Neural cell (in vitro differentiated cells): ENCODE results near the gene HLA-A. TPM values are rescaled to one million over a fixed set of nuclear protein-coding genes. Genes with fewer than 3 reads are reported as not detected.
"Not testable (repeated sequence)": the region's sequence is repeated elsewhere in the genome, so short reads cannot be mapped to it uniquely, and the experiment has no call there.

Experiments
- H2AFZ ChIP-seq: fragments of 200-600, 300-800 bp; sonication (generic), shearing (Covaris generic); 2 replicates; pipeline ENCODE4 v1.6.0; 2014; ENCODE audit warnings: low read depth, mild to moderate bottlenecking, antibody characterized with exemption, low read length, moderate library complexity
- H3F3A ChIP-seq: fragments of 200-600 bp; shearing (Covaris generic); 2 replicates; pipeline ENCODE4 v1.6.1; 2016; ENCODE audit warnings: mild to moderate bottlenecking, moderate library complexity, mixed read lengths, antibody characterized with exemption, low read length; ENCODE audit not compliant: insufficient read depth, poor library complexity, severe bottlenecking
- H3K27ac ChIP-seq: fragments of 200-600, 300-800 bp; sonication (generic), shearing (Covaris generic); 2 replicates; pipeline ENCODE4 v1.5.1; 2014; ENCODE audit warnings: mild to moderate bottlenecking, low read length, moderate library complexity
- H3K27me3 ChIP-seq: fragments of 300-800, 200-600 bp; sonication (generic), shearing (Covaris generic); 2 replicates; pipeline ENCODE4 v1.6.0; 2014; ENCODE audit warnings: mild to moderate bottlenecking, low read depth, low read length, moderate library complexity; ENCODE audit not compliant: insufficient read depth
- H3K36me3 ChIP-seq: fragments of 300-800, 200-600 bp; sonication (generic), shearing (Covaris generic); 2 replicates; pipeline ENCODE4 v1.5.1; 2014; ENCODE audit warnings: mild to moderate bottlenecking, antibody characterized with exemption, low read length, moderate library complexity; ENCODE audit not compliant: insufficient read depth
- H3K4me2 ChIP-seq: fragments of 300-800, 200-600 bp; sonication (generic), shearing (Covaris generic); 2 replicates; pipeline ENCODE4 v1.6.0; 2014; ENCODE audit warnings: mild to moderate bottlenecking, low read length
- H3K4me3 ChIP-seq: fragments of 300-800, 200-600 bp; sonication (generic), shearing (Covaris generic); 2 replicates; pipeline ENCODE4 v1.5.1; 2014; ENCODE audit warnings: mild to moderate bottlenecking, low read length, moderate library complexity
- H3K79me2 ChIP-seq: fragments of 200-600 bp; shearing (Covaris generic); replicated peaks from 2 replicates; pipeline ENCODE4 v1.6.0; 2014; ENCODE audit warnings: mild to moderate bottlenecking, low read length, moderate library complexity; ENCODE audit not compliant: insufficient read depth
- H3K9ac ChIP-seq: fragments of 300-800, 200-600 bp; sonication (generic), shearing (Covaris generic); 2 replicates; pipeline ENCODE4 v1.6.1; 2016; ENCODE audit warnings: mild to moderate bottlenecking, low read length, mixed read lengths
- H3K9me2 ChIP-seq: fragments of 200-600 bp; shearing (Covaris generic); 2 replicates; pipeline ENCODE4 v1.6.1; 2016; ENCODE audit warnings: mild to moderate bottlenecking, low read length, mixed read lengths; ENCODE audit not compliant: insufficient read depth
- H3K9me3 ChIP-seq: fragments of 200-600, 300-800 bp; sonication (generic), shearing (Covaris generic); 2 replicates; pipeline ENCODE4 v1.6.1; 2016; ENCODE audit warnings: mild to moderate bottlenecking, mixed run types, low read length, moderate library complexity, mixed read lengths
- H4K20me1 ChIP-seq: fragments of 200-600 bp; shearing (Covaris generic); 2 replicates; pipeline ENCODE4 v1.6.1; 2016; ENCODE audit warnings: mild to moderate bottlenecking, mixed run types; ENCODE audit not compliant: insufficient read depth
- EP300 ChIP-seq: fragments of 450-650 bp; conservative IDR thresholded peaks from 2 replicates; pipeline ENCODE4 v1.6.1; 2014; ENCODE audit warnings: antibody characterized with exemption, mild to moderate bottlenecking, moderate library complexity; ENCODE audit not compliant: poor library complexity, severe bottlenecking
- EZH2 ChIP-seq: fragments of 200-600, 300-800 bp; shearing (Covaris generic), sonication (generic); IDR thresholded peaks from 2 replicates; pipeline ENCODE4 v1.6.1; 2014; ENCODE audit warnings: antibody characterized with exemption, low read length, borderline replicate concordance, mild to moderate bottlenecking; ENCODE audit not compliant: insufficient read depth, poor library complexity, severe bottlenecking
- MXI1 ChIP-seq: fragments of 450-650 bp; conservative IDR thresholded peaks from 2 replicates; pipeline ENCODE4 v1.6.1; 2014; ENCODE audit warnings: antibody characterized with exemption, mild to moderate bottlenecking; ENCODE audit not compliant: poor library complexity, severe bottlenecking
- POLR2AphosphoS5 ChIP-seq: IDR thresholded peaks from 2 replicates; pipeline ENCODE4 v1.6.1; 2012
- RAD21 ChIP-seq: fragments of 450-650 bp; conservative IDR thresholded peaks from 2 replicates; pipeline ENCODE4 v1.6.1; 2014; ENCODE audit warnings: antibody characterized with exemption, mild to moderate bottlenecking, moderate library complexity
- SMC3 ChIP-seq: fragments of 450-650 bp; conservative IDR thresholded peaks from 2 replicates; pipeline ENCODE4 v1.6.1; 2014; ENCODE audit warnings: antibody characterized with exemption, mild to moderate bottlenecking, moderate library complexity; ENCODE audit not compliant: poor library complexity
- TAF1 ChIP-seq: IDR thresholded peaks from 2 replicates; pipeline ENCODE4 v1.6.1; 2012; ENCODE audit warnings: low read depth
- polyA plus RNA-seq: library from polyadenylated mRNA; depleted of rRNA; stranded (reverse); fragments of >200 nt; gene quantifications from 2 replicates; pipeline ENCODE4 v1.2.3, GENCODE V29; 2014
- TF ChIP-seq, protein P1 (sequence below): IDR thresholded peaks from 2 replicates; pipeline ENCODE4 v1.6.1; 2012; ENCODE audit warnings: borderline replicate concordance
- TF ChIP-seq, protein P2 (sequence below): fragments of 450-650 bp; IDR thresholded peaks from 2 replicates; pipeline ENCODE4 v1.5.1; 2014; ENCODE audit warnings: antibody characterized with exemption, mild to moderate bottlenecking, moderate library complexity; ENCODE audit not compliant: poor library complexity, severe bottlenecking

The HLA-A gene
- polyA plus RNA-seq, 1 donor from 2014 or later = 47.6 TPM

DNA sequence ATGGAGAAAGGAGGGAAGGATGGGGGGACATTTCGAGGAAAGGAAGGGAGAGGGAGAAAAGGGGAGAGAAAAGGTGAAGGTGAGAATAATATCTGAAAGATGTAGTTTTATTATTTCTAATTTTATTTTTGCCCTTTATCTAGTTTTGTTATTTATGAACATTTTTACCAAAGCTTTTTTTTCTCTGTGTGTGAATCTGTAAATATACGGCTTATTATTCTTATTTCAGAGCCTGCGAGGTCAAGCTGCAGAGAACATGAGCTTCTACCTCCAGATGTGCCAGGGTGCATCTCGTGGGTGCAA is 35.0 kb downstream of the HLA-A start:
- Histone ChIP-seq H3K27me3 (peaks cover 46% of the 10 kb centered on the region), H4K20me1 (no peaks in the 10 kb centered on the region), H3K9me3 (no peaks in the 10 kb centered on the region), H3K27ac (peak overlapping the region; percentile 52), H3K79me2 (no peaks in the 10 kb centered on the region), H2AFZ (peak overlapping the region; percentile 61), H3K9me2 (no peaks in the 10 kb centered on the region), H3K36me3 (no peaks in the 10 kb centered on the region), H3K4me3 (peak overlapping the region; percentile 71), H3K9ac (peak overlapping the region; percentile 72), H3K4me2 (peak overlapping the region; percentile 76), H3F3A (no peaks in the 10 kb centered on the region)
- TF ChIP-seq POLR2AphosphoS5 = no peak
- no peak for TF ChIP-seq MXI1
- TF ChIP-seq SMC3 = no peak
- TF ChIP-seq TAF1 = no peak
- TF ChIP-seq EP300 = no peak
- TF ChIP-seq RAD21 = no peak
- TF ChIP-seq EZH2 = no peak
- TF ChIP-seq, protein P1, sequence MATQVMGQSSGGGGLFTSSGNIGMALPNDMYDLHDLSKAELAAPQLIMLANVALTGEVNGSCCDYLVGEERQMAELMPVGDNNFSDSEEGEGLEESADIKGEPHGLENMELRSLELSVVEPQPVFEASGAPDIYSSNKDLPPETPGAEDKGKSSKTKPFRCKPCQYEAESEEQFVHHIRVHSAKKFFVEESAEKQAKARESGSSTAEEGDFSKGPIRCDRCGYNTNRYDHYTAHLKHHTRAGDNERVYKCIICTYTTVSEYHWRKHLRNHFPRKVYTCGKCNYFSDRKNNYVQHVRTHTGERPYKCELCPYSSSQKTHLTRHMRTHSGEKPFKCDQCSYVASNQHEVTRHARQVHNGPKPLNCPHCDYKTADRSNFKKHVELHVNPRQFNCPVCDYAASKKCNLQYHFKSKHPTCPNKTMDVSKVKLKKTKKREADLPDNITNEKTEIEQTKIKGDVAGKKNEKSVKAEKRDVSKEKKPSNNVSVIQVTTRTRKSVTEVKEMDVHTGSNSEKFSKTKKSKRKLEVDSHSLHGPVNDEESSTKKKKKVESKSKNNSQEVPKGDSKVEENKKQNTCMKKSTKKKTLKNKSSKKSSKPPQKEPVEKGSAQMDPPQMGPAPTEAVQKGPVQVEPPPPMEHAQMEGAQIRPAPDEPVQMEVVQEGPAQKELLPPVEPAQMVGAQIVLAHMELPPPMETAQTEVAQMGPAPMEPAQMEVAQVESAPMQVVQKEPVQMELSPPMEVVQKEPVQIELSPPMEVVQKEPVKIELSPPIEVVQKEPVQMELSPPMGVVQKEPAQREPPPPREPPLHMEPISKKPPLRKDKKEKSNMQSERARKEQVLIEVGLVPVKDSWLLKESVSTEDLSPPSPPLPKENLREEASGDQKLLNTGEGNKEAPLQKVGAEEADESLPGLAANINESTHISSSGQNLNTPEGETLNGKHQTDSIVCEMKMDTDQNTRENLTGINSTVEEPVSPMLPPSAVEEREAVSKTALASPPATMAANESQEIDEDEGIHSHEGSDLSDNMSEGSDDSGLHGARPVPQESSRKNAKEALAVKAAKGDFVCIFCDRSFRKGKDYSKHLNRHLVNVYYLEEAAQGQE = no peak
- TF ChIP-seq, protein P2, sequence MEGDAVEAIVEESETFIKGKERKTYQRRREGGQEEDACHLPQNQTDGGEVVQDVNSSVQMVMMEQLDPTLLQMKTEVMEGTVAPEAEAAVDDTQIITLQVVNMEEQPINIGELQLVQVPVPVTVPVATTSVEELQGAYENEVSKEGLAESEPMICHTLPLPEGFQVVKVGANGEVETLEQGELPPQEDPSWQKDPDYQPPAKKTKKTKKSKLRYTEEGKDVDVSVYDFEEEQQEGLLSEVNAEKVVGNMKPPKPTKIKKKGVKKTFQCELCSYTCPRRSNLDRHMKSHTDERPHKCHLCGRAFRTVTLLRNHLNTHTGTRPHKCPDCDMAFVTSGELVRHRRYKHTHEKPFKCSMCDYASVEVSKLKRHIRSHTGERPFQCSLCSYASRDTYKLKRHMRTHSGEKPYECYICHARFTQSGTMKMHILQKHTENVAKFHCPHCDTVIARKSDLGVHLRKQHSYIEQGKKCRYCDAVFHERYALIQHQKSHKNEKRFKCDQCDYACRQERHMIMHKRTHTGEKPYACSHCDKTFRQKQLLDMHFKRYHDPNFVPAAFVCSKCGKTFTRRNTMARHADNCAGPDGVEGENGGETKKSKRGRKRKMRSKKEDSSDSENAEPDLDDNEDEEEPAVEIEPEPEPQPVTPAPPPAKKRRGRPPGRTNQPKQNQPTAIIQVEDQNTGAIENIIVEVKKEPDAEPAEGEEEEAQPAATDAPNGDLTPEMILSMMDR = no peak

DNA sequence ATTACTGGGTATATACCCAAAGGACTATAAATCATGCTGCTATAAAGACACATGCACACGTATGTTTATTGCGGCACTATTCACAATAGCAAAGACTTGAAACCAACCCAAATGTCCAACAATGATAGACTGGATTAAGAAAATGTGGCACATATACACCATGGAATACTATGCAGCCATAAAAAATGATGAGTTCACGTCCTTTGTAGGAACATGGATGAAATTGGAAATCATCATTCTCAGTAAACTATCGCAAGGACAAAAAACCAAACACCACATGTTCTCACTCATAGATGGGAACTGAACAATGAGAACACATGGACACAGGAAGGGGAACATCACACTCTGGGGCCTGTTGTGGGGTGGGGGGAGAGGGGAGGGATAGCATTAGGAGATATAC is 37.7 kb downstream of the HLA-A start:
- H2AFZ ChIP-seq, H3K9me3 ChIP-seq, H3F3A ChIP-seq, H3K79me2 ChIP-seq, H3K4me2 ChIP-seq, H3K9ac ChIP-seq, H3K27ac ChIP-seq, H3K4me3 ChIP-seq, H4K20me1 ChIP-seq, H3K9me2 ChIP-seq, H3K36me3 ChIP-seq: not testable (repeated sequence)
- peaks cover 31% of the 10 kb centered on the region for H3K27me3 ChIP-seq

DNA sequence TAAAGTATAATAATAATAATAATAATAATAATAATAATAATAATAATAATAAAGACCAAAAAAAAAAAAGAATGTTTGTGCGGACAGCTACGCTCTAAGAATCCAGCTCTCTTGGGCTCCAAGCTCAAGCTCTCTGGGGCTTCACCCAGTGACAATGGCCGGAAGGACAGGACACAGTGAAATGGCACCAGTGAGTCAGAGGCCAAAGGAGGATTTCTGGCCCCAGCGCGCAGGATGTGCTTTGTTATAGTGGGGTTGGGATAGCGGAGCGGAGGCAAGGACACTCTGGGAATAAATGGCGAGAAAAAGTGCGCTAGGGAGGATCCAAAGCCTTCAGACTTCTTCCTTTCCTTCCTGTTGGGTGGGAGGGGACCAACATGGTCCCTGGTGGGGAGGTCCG is 38.2 kb downstream of the HLA-A start:
- H3F3A ChIP-seq = no peaks in the 10 kb centered on the region
- no peaks in the 10 kb centered on the region for H3K9me2 ChIP-seq
- H3K36me3 ChIP-seq = no peaks in the 10 kb centered on the region
- no peaks in the 10 kb centered on the region for H3K9me3 ChIP-seq
- peaks cover 26% of the 10 kb centered on the region for H3K27me3 ChIP-seq
- no peak overlapping the region for H3K27ac ChIP-seq
- no peak overlapping the region for H3K4me2 ChIP-seq
- H2AFZ ChIP-seq = no peak overlapping the region
- no peak overlapping the region for H3K4me3 ChIP-seq
- TF ChIP-seq SMC3 (no peak), RAD21 (no peak), EZH2 (no peak)
- TF ChIP-seq, protein P2 = no peak
- H3K79me2 ChIP-seq = no peaks in the 10 kb centered on the region
- no peaks in the 10 kb centered on the region for H4K20me1 ChIP-seq
- H3K9ac ChIP-seq = no peak overlapping the region
